ENCODE measurements around the gene LIPH.

The LIPH gene

DNA sequence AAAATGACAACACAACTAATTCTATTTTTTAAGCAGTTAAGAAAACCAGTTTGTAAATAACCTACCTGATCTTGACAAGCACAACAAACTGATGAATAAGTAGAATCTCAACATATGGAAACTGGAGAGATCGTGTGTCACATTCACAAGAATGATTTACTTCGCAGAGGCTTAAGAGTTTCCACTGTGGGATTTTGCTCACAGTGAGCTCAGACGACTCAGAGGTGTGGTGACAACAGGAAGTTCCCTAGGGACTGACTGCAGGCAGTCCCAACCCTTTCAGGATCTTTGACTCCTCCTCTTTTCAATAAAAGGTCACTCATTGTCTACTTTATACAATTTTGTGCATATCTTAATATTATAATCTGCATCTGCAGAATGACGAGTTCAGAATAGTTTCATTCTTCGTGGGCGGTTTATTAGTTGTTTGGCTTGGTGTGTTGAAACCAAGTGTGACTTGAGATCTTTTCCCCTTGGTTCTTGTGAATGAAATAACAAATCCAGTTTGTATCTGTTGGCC is at the start of gene LIPH:
LIPH (minus strand) TSS at position 231 of the 520 bp plus-strand sequence; CDS start at position 114, 117 bp downstream.
- Histone ChIP-seq H3K9me2 (replicated peaks; ENCODE audit: control insufficient read depth, low read length) (no peaks in the 10 kb centered on the region), H3F3A (ENCODE audit: control insufficient read depth, insufficient read depth) (peaks cover 5% of the 10 kb centered on the region; the same call in 1 of the 2 replicates), H3K9me3 (ENCODE audit: control insufficient read depth, insufficient read depth, low read length) (no peaks in the 10 kb centered on the region), H3K27me3 (ENCODE audit: control insufficient read depth, low read length) (no peaks in the 10 kb centered on the region), H3K79me2 (ENCODE audit: control insufficient read depth, low read length) (no peaks in the 10 kb centered on the region), H3K36me3 (ENCODE audit: control insufficient read depth, low read length) (no peaks in the 10 kb centered on the region), H3K4me1 (ENCODE audit: control insufficient read depth, low read length) (peaks cover 6% of the 10 kb centered on the region), H4K20me1 (ENCODE audit: control insufficient read depth, insufficient read depth, low read depth, low read length) (no peaks in the 10 kb centered on the region), H3K4me3 (ENCODE audit: low read length) (no peak within 1 kb of the TSS), H3K27ac (ENCODE audit: low read depth, low read length) (no peak within 1 kb of the TSS), H3K4me2 (ENCODE audit: low read length) (peak within 1 kb of the TSS; percentile 34; the same call in 1 of the 2 replicates)
- TF ChIP-seq, protein P1, sequence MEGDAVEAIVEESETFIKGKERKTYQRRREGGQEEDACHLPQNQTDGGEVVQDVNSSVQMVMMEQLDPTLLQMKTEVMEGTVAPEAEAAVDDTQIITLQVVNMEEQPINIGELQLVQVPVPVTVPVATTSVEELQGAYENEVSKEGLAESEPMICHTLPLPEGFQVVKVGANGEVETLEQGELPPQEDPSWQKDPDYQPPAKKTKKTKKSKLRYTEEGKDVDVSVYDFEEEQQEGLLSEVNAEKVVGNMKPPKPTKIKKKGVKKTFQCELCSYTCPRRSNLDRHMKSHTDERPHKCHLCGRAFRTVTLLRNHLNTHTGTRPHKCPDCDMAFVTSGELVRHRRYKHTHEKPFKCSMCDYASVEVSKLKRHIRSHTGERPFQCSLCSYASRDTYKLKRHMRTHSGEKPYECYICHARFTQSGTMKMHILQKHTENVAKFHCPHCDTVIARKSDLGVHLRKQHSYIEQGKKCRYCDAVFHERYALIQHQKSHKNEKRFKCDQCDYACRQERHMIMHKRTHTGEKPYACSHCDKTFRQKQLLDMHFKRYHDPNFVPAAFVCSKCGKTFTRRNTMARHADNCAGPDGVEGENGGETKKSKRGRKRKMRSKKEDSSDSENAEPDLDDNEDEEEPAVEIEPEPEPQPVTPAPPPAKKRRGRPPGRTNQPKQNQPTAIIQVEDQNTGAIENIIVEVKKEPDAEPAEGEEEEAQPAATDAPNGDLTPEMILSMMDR (IDR thresholded peaks at IDR 0.05; ENCODE audit: low read depth, low read length, poor library complexity, severe bottlenecking), result no peak
- TF ChIP-seq EZH2phosphoT487 (IDR thresholded peaks at IDR 0.05; ENCODE audit: borderline replicate concordance, low read length), result no peak

GRCh38 chr3:185595526-185595925 is 43.1 kb upstream of the LIPH start:
- Histone ChIP-seq H3K4me3 (ENCODE audit: low read length) (peak overlapping the region; percentile 43), H3K4me2 (ENCODE audit: low read length) (peak overlapping the region; percentile 66), H3K9me3 (ENCODE audit: control insufficient read depth, insufficient read depth, low read length) (no peaks in the 10 kb centered on the region), H3K36me3 (ENCODE audit: control insufficient read depth, low read length) (peaks cover 39% of the 10 kb centered on the region), H3K4me1 (ENCODE audit: control insufficient read depth, low read length) (peaks cover 35% of the 10 kb centered on the region), H3K79me2 (ENCODE audit: control insufficient read depth, low read length) (peaks cover 21% of the 10 kb centered on the region), H3F3A (ENCODE audit: control insufficient read depth, insufficient read depth) (peaks cover 8% of the 10 kb centered on the region), H3K27me3 (ENCODE audit: control insufficient read depth, low read length) (no peaks in the 10 kb centered on the region), H3K27ac (ENCODE audit: low read depth, low read length) (peak overlapping the region; percentile 78), H3K9me2 (replicated peaks; ENCODE audit: control insufficient read depth, low read length) (no peaks in the 10 kb centered on the region), H4K20me1 (ENCODE audit: control insufficient read depth, insufficient read depth, low read depth, low read length) (no peaks in the 10 kb centered on the region)
- TF ChIP-seq, protein P1 (IDR thresholded peaks at IDR 0.05; ENCODE audit: low read depth, low read length, poor library complexity, severe bottlenecking), result no peak
- TF ChIP-seq EZH2phosphoT487 (IDR thresholded peaks at IDR 0.05; ENCODE audit: borderline replicate concordance, low read length), result no peak

- H3K4me1 ChIP-seq (ENCODE audit: control insufficient read depth, low read length), result peaks cover 35% of the 10 kb centered on the region
- H3K9me3 ChIP-seq (ENCODE audit: control insufficient read depth, insufficient read depth, low read length), result no peaks in the 10 kb centered on the region
- peaks cover 29% of the 10 kb centered on the region for H3K79me2 ChIP-seq (ENCODE audit: control insufficient read depth, low read length)
- peaks cover 8% of the 10 kb centered on the region for H3F3A ChIP-seq (ENCODE audit: control insufficient read depth, insufficient read depth)
- peak overlapping the region; percentile 33 for H3K4me2 ChIP-seq (ENCODE audit: low read length)
- H4K20me1 ChIP-seq (ENCODE audit: control insufficient read depth, insufficient read depth, low read depth, low read length), result no peaks in the 10 kb centered on the region
- H3K4me3 ChIP-seq (ENCODE audit: low read length), result 0 out of 2 replicates have a peak overlapping the region, but pooled peaks have one; percentile 15
- peak overlapping the region; percentile 43 for H3K27ac ChIP-seq (ENCODE audit: low read depth, low read length)
- H3K9me2 ChIP-seq (replicated peaks; ENCODE audit: control insufficient read depth, low read length), result no peaks in the 10 kb centered on the region
- no peaks in the 10 kb centered on the region for H3K27me3 ChIP-seq (ENCODE audit: control insufficient read depth, low read length)
- peaks cover 29% of the 10 kb centered on the region for H3K36me3 ChIP-seq (ENCODE audit: control insufficient read depth, low read length)
- TF ChIP-seq, protein P1 (IDR thresholded peaks at IDR 0.05; ENCODE audit: low read depth, low read length, poor library complexity, severe bottlenecking), result no peak
- TF ChIP-seq EZH2phosphoT487 (IDR thresholded peaks at IDR 0.05; ENCODE audit: borderline replicate concordance, low read length), result no peak
These were observed 41.7 kb upstream of the LIPH start for GRCh38 chr3:185594073-185594472.
